Esophagus squamous epithelium (tissue), 5 donors: Measurements from ENCODE around the gene CRYBB1. TPM values are rescaled to one million over a fixed set of nuclear protein-coding genes. Genes with fewer than 3 reads are reported as not detected.

Source experiments
- DNase-seq: peaks from one replicate; lab custom pipeline; 2025; lab: John Stamatoyannopoulos, UW
- H3K27ac ChIP-seq, 4 donors: fragments of 200-600 bp; sonication (generic); one replicate each; pipeline ENCODE4 v1.5.1; 2016 to 2019; ENCODE audit warnings: mild to moderate bottlenecking in 1 of 4
- H3K27me3 ChIP-seq, 4 donors: fragments of 200-600 bp; sonication (generic); 1 replicate in 3 of 4; 2 replicates in 1 of 4; pipeline versions ENCODE4 v1.5.1 to v1.6.0; 2017 to 2021; ENCODE audit warnings: antibody characterized with exemption in 1 of 4
- H3K36me3 ChIP-seq, 3 donors: fragments of 200-600 bp; sonication (generic); one replicate each; pipeline ENCODE4 v1.5.1; 2016 to 2019
- H3K4me1 ChIP-seq, 3 donors: fragments of 200-600 bp; sonication (generic); one replicate each; pipeline ENCODE4 v1.5.1; 2017 to 2019
- H3K4me3 ChIP-seq, 4 donors: fragments of 200-600 bp; sonication (generic); 1 replicate in 3 of 4; 2 replicates in 1 of 4; pipeline ENCODE4 v1.5.1; 2016 to 2019; ENCODE audit warnings: mild to moderate bottlenecking in 2 of 4, moderate library complexity in 1 of 4
- H3K9me3 ChIP-seq, 3 donors: fragments of 200-600 bp; sonication (generic); one replicate each; pipeline ENCODE4 v1.5.1; 2016 to 2019
- CTCF ChIP-seq, 6 experiments: fragments of 450-650 bp in 4 of 6; fragments of 200-600 bp in 2 of 6; sonication (generic) in 2 of 6; IDR thresholded peaks; one replicate each; pipeline ENCODE4 v1.5.1; 2016 to 2019; ENCODE audit warnings: antibody characterized with exemption in 6 of 6, mild to moderate bottlenecking in 4 of 6, moderate library complexity in 4 of 6
- POLR2A ChIP-seq, 4 donors: fragments of 450-650 bp; IDR thresholded peaks; one replicate each; pipeline ENCODE4 v1.6.1; 2017; ENCODE audit warnings: antibody characterized with exemption in 4 of 4, mild to moderate bottlenecking in 4 of 4, moderate library complexity in 3 of 4
- WGBS, 2 donors: methylation state at CpG; one replicate each; pipeline ENCODE4 v1.1.5; 2018; 5-methylcytosine and 5-hydroxymethylcytosine counted together
- intact Hi-C: fragments of 100-400 bp; cut with DNase I; formaldehyde crosslinking; loops from one replicate; pipeline ENCODE4 v1.15.0; 2022
- total RNA-seq, 4 donors: library from RNA; depleted of rRNA; stranded (reverse); fragments of >200 nt; gene quantifications; one replicate each; pipeline ENCODE4 v1.1.0, GENCODE V29; 2016
- donor health status: DM: yes; HTN: yes; CAD: no.

CRYBB1 gene
- under 1 TPM in 1 of 4 donors, not detected in 3; 0.95 TPM for total RNA-seq

DNA sequence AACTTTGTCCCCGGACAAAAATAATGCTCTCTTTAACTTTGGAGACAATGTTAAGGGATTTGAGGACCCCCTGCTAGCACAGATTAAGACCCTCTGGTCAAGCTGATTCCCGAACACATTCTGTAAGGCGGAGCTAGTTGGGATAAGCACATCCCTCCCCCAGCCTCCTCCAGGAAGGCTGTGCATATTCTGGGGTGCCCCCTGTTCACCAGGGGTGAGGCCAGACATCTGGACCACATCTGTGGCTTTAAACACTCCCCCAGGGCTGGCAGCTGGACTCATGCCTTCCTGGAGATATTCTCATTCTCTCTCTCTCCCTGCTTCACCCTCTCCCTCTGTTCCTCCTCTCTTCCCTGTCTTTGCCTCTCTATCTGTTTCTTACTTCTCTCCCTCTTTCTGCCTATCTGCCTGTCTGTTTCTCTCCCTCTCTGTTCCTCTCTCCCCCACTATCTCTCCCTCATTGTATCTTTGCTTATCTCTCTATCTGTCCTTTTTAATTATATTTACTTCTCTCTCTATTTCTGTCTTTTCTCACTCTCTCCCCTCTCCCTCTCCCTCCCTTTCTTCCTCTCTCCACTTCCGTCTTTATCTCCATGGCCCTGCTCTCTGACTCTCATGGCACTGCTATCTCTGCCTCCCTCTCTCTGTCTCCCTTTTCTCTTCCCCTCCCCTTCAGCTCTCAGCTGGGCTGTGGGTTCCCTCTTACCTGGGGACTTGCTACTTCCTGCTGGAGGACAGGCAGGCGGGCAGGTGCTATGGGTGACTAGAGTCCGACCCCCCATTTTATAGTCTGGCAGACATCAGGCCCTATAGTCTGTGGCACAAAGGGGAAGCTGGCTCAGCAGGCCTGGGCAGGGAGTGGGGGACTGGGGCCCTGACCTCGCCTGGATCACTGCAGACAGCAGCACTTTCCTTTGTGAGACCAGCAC is at the start of gene CRYBB1:
Gene CRYBB1 (minus strand): TSS at position 757 of the 929 bp plus-strand sequence. CDS start 1,708 bp downstream, outside the sequence.
- Histone ChIP-seq H3K9me3 (no peaks in the 10 kb centered on the region), H3K36me3 (no peaks in the 10 kb centered on the region), H3K27ac (peak within 1 kb of the TSS in 2 of 4 donors; percentile 26 to 52), H3K4me1 (peaks cover 0 to 20% (median 0%) of the 10 kb centered on the region in 3 donors), H3K4me3 (no peak within 1 kb of the TSS), H3K27me3 (peaks cover 0 to 58% (median 2%) of the 10 kb centered on the region in 4 donors)
- whole genome bisulfite sequencing, 2 donors: 60 to 65% methylated on average over 6 to 7 of the region's 7 CpGs
- intact Hi-C loops: no loop called here
- TF ChIP-seq CTCF (IDR thresholded peaks at IDR 0.05) (no peak), POLR2A (IDR thresholded peaks at IDR 0.05) (no peak)
- DNase-seq: no peak

- Histone ChIP-seq H3K9me3 (no peaks in the 10 kb centered on the region), H3K36me3 (no peaks in the 10 kb centered on the region), H3K27ac (no peak overlapping the region), H3K4me1 (peaks cover 12 to 21% (median 13%) of the 10 kb centered on the region in 3 donors), H3K4me3 (no peak overlapping the region), H3K27me3 (peaks cover 0 to 52% (median 0%) of the 10 kb centered on the region in 4 donors)
- WGBS, 2 donors: 61 to 72% methylated on average over 9 to 11 of the region's 13 CpGs
- TF ChIP-seq POLR2A (IDR thresholded peaks at IDR 0.05) (no peak), CTCF (IDR thresholded peaks at IDR 0.05) (no peak)
- intact Hi-C loops: no loop called here
- no peak for DNase-seq
Measured at GRCh38 chr22:26667140-26667539, 49.3 kb upstream of the CRYBB1 start.

DNA sequence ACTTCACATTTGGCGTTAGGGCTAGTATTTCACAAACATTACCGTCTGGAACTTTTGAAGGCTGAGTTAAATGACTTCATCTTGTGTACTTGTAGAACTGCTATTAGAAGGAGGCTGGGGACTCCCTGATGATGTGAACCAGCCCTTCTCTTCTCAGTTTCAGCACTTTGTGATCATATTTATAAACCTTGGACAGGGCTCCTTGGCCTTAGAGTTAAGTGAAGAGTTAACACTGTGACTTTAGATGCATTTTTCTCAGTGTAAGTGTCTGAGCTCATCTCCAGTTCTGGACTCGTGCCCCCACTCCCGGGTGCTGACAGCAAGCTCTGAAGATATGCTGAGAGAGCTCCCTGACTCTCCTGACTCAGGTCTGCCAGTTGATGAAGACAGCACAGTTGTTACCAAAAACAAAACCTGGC is 48.0 kb upstream of the CRYBB1 start:
- peaks cover 0 to 60% (median 0%) of the 10 kb centered on the region in 4 donors for H3K27me3 ChIP-seq
- intact Hi-C loops: no loop called here
- H3K27ac ChIP-seq: no peak overlapping the region
- no peak for DNase-seq
- TF ChIP-seq POLR2A (IDR thresholded peaks at IDR 0.05): no peak
- no peak for TF ChIP-seq CTCF (IDR thresholded peaks at IDR 0.05)
- H3K36me3 ChIP-seq: no peaks in the 10 kb centered on the region
- H3K4me1 ChIP-seq: peaks cover 0 to 8% (median under 1%) of the 10 kb centered on the region in 3 donors
- no peak overlapping the region for H3K4me3 ChIP-seq
- WGBS, 2 donors: 0 to 9% methylated on average over 2 to 3 of the region's 4 CpGs
- no peaks in the 10 kb centered on the region for H3K9me3 ChIP-seq

- H3K4me3 ChIP-seq: no peak overlapping the region
- H3K4me1 ChIP-seq: peaks cover 7 to 10% (median 9%) of the 10 kb centered on the region in 3 donors
- 75 to 84% methylated on average over 9 of the region's 9 CpGs for WGBS, 2 donors
- no peaks in the 10 kb centered on the region for H3K9me3 ChIP-seq
- TF ChIP-seq CTCF (IDR thresholded peaks at IDR 0.05) (no peak), POLR2A (IDR thresholded peaks at IDR 0.05) (no peak)
- H3K27ac ChIP-seq: no peak overlapping the region
- no peak for DNase-seq
- no peaks in the 10 kb centered on the region for H3K36me3 ChIP-seq
- H3K27me3 ChIP-seq: peaks cover 0 to 75% (median under 1%) of the 10 kb centered on the region in 4 donors
- intact Hi-C loops: no loop called here
Measured at GRCh38 chr22:26663374-26663923, 45.6 kb upstream of the CRYBB1 start.

GRCh38 chr22:26662160-26662559 is 44.3 kb upstream of the CRYBB1 start:
- DNase-seq: no peak
- Histone ChIP-seq H3K27ac (no peak overlapping the region), H3K4me3 (no peak overlapping the region), H3K9me3 (no peaks in the 10 kb centered on the region), H3K36me3 (no peaks in the 10 kb centered on the region), H3K27me3 (peaks cover 5 to 76% (median 11%) of the 10 kb centered on the region in 4 donors), H3K4me1 (peaks cover 18 to 23% (median 20%) of the 10 kb centered on the region in 3 donors)
- 79 to 81% methylated on average over 2 of the region's 2 CpGs for WGBS, 2 donors
- intact Hi-C loops: no loop called here
- TF ChIP-seq POLR2A (IDR thresholded peaks at IDR 0.05) (no peak), CTCF (IDR thresholded peaks at IDR 0.05) (no peak)
